Measurements from ENCODE around the gene SULT1A4. TPM values are rescaled to one million over a fixed set of nuclear protein-coding genes. Genes with fewer than 3 reads are reported as not detected.
"Not testable (repeated sequence)": the region's sequence is repeated elsewhere in the genome, so short reads cannot be mapped to it uniquely, and the experiment has no call there.

The SULT1A4 gene
- total and polyA plus RNA-seq, 2 donors, result 4.7 to 14.9 TPM

DNA sequence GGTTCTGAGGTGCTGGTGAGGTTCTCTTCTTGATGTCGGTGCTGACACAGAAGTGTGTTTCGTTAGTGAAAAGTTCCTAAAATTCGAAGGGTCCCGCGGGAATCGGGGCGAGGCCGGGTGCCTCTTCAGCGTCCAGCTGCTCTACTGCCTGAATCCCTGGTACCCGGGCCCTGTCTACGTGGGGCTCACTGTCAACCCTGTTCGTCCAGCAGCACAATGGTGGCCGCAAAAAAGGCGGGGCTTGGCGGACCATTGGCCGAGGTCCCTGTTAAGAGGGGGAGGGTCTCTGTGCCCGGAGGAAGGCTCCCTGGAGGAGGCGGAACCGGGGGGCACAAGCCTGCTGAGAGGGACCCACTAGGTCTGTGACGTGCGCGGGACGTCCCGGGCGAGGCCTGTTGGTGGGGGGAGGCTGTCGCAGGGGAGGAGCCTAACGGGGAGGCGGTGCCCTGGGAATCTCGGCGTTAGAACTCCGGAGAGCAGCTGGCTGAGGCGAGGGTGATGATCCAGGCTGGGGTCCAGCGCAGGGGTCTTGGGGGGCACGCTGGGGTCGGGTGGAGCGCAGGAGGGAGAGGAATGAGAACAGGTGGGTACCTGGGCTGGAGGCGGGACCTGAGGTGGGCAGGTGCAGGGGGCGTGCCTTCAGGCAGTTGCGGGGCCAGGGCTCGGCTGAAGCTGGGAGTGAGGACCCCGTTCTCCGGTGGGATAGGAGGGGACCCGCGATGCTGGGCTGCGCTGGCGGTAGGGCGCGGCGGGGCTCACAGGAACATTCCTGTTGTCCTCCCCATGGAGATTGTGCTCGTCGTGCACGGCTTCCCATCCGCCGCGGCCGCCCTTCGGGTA is 6.5 kb downstream of the SULT1A4 start:
- not testable (repeated sequence) for H3K4me1 ChIP-seq (ENCODE audit: control insufficient read depth in 2 of 2, insufficient read depth in 2 of 2, low read length in 2 of 2); H3K4me3 ChIP-seq (ENCODE audit: low read length in 2 of 2); H3K27ac ChIP-seq (ENCODE audit: low read depth in 1 of 2, low read length in 1 of 2); H3K27me3 ChIP-seq (ENCODE audit: control insufficient read depth in 2 of 2, insufficient read depth in 1 of 2, low read length in 1 of 2); H3K36me3 ChIP-seq (ENCODE audit: control insufficient read depth in 2 of 2, insufficient read depth in 2 of 2, low read length in 1 of 2); H3K9me3 ChIP-seq (ENCODE audit: control insufficient read depth in 2 of 2, insufficient read depth in 1 of 2, low read length in 1 of 2); DNase-seq (ENCODE audit: low read depth in 6 of 9, low spot score in 9 of 9)
- WGBS, result 0% methylated on average over 4 of the region's 57 CpGs

DNA sequence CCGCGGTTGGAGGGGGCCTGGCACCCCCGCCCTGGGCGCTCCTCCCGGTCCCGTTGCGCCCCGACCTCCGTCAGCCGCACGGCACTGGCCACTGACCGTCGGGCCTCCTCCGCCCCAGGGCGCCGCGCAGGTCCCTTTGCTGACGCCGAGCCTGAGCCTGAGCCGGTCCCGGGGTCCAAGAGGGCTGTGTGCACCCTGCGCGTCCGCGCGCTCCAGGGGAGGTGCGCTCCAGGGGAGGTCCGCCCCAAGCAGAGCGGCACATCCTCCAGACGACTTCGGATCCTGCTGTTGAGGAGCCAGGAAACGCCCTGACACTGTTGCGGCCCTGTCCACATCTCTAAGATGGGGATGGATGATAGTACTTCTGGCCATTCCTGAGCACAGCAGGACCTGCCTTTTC is 7.2 kb downstream of the SULT1A4 start:
- WGBS, result no CpG with 5 or more reads among the region's 33 CpGs
- not testable (repeated sequence) for H3K27ac ChIP-seq (ENCODE audit: low read depth in 1 of 2, low read length in 1 of 2); H3K27me3 ChIP-seq (ENCODE audit: control insufficient read depth in 2 of 2, insufficient read depth in 1 of 2, low read length in 1 of 2); H3K36me3 ChIP-seq (ENCODE audit: control insufficient read depth in 2 of 2, insufficient read depth in 2 of 2, low read length in 1 of 2); H3K4me3 ChIP-seq (ENCODE audit: low read length in 2 of 2); H3K4me1 ChIP-seq (ENCODE audit: control insufficient read depth in 2 of 2, insufficient read depth in 2 of 2, low read length in 2 of 2); DNase-seq (ENCODE audit: low read depth in 6 of 9, low spot score in 9 of 9); H3K9me3 ChIP-seq (ENCODE audit: control insufficient read depth in 2 of 2, insufficient read depth in 1 of 2, low read length in 1 of 2)

DNA sequence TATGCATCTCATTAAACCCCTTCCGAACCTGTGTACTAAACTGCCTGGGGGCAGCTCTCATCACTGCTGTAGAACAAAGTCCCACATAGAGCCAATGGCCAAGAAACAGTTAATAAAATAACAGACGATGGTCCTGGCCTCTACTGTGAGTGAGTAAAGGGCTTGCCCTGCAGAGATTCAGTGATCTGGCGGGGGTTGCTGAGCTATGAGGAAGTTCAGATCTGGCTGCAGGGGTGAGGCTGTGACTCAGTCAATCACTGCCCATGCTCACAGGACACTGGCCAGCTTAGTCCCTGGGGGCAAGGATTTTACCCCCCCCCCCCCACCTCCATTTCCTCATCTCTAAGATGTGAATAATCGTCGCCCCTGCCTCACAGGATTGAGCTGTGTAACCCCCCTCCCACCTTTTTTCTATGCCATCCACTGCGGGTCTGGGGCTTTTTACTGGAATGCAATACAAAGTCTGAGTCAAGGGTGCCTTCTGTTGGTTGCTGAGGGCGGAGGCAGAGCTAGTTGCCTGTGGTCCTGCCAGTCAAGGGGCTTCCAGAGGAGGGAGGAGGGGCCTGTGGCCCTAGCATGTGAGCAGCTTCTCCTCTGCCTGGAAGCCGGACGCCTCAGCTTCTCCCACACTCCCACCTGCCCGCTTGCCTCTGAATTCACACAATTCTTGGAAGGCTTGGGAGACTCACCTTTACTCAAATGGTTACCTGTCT is 8.1 kb downstream of the SULT1A4 start:
- H3K4me1 ChIP-seq (ENCODE audit: control insufficient read depth in 2 of 2, insufficient read depth in 2 of 2, low read length in 2 of 2); H3K36me3 ChIP-seq (ENCODE audit: control insufficient read depth in 2 of 2, insufficient read depth in 2 of 2, low read length in 1 of 2); H3K4me3 ChIP-seq (ENCODE audit: low read length in 2 of 2); H3K27me3 ChIP-seq (ENCODE audit: control insufficient read depth in 2 of 2, insufficient read depth in 1 of 2, low read length in 1 of 2); H3K9me3 ChIP-seq (ENCODE audit: control insufficient read depth in 2 of 2, insufficient read depth in 1 of 2, low read length in 1 of 2); H3K27ac ChIP-seq (ENCODE audit: low read depth in 1 of 2, low read length in 1 of 2); DNase-seq (ENCODE audit: low read depth in 6 of 9, low spot score in 9 of 9): not testable (repeated sequence)
- WGBS, result 0% methylated on average over 1 of the region's 10 CpGs

DNA sequence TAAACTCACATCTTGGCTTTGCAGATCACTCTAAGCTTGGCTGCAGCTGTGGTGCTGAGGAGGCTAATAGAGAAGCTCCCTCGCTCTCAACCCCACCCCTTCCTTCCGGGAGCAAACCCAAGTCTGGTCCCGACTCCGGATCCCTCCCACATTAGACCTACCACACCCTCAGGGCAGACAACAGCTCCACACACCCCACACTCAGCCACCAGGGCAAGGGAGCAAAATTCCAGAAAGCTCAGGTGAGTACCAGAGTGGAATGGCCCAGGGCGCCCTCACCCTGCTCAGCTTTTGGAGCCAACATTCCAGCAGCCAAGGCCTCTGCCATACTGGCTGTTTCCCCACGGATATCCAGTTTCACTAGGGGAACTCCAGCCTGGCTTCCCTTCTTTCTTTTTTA is 9.9 kb downstream of the SULT1A4 start:
- H3K27me3 ChIP-seq (ENCODE audit: control insufficient read depth in 2 of 2, insufficient read depth in 1 of 2, low read length in 1 of 2); H3K27ac ChIP-seq (ENCODE audit: low read depth in 1 of 2, low read length in 1 of 2); DNase-seq (ENCODE audit: low read depth in 6 of 9, low spot score in 9 of 9); H3K4me1 ChIP-seq (ENCODE audit: control insufficient read depth in 2 of 2, insufficient read depth in 2 of 2, low read length in 2 of 2); H3K4me3 ChIP-seq (ENCODE audit: low read length in 2 of 2); H3K36me3 ChIP-seq (ENCODE audit: control insufficient read depth in 2 of 2, insufficient read depth in 2 of 2, low read length in 1 of 2); H3K9me3 ChIP-seq (ENCODE audit: control insufficient read depth in 2 of 2, insufficient read depth in 1 of 2, low read length in 1 of 2): not testable (repeated sequence)
- 51% methylated on average over 5 of the region's 6 CpGs for WGBS

DNA sequence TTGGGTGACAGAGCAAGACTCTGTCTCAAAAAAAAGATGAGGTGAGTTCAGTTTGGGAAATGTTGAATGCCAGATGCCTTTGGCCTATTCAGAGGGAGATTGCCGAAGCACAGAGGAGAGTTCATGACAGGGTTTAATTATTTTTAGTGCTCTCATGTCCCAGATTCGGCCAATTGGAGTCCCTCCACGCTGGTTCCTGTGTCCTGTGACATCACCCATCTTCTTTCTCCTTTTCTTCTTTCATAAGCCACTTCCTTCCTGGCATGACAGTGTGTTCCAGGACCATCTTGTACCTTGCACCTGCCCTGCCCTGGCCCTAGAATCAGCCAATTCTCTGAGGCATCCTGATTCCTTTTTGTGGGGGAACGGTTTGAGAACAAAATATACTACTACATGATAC is 12.4 kb downstream of the SULT1A4 start:
- not testable (repeated sequence) for H3K9me3 ChIP-seq (ENCODE audit: control insufficient read depth in 2 of 2, insufficient read depth in 1 of 2, low read length in 1 of 2); H3K4me3 ChIP-seq (ENCODE audit: low read length in 2 of 2); H3K36me3 ChIP-seq (ENCODE audit: control insufficient read depth in 2 of 2, insufficient read depth in 2 of 2, low read length in 1 of 2); DNase-seq (ENCODE audit: low read depth in 6 of 9, low spot score in 9 of 9); H3K27me3 ChIP-seq (ENCODE audit: control insufficient read depth in 2 of 2, insufficient read depth in 1 of 2, low read length in 1 of 2); H3K4me1 ChIP-seq (ENCODE audit: control insufficient read depth in 2 of 2, insufficient read depth in 2 of 2, low read length in 2 of 2); H3K27ac ChIP-seq (ENCODE audit: low read depth in 1 of 2, low read length in 1 of 2)
- no CpG with 5 or more reads among the region's 4 CpGs for WGBS

DNA sequence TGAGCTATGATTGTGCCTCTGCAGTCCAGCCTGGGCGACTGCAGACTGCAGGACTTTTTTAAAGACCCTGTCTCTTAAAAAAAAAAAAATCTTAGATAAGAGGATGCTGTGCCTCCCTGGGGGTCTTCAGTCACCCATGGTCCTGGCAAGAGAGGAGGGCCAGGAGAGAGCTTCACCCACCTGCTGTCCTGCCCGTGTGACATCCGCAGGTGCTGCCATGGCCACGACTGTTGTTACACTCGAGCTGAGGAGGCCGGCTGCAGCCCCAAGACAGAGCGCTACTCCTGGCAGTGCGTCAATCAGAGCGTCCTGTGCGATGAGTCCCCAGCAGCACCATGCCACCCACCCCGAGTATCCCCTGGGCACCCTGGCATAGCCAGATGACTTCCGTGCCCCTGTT is 22.6 kb downstream of the SULT1A4 start:
- not testable (repeated sequence) for DNase-seq (ENCODE audit: low read depth in 6 of 9, low spot score in 9 of 9); H3K9me3 ChIP-seq (ENCODE audit: control insufficient read depth in 2 of 2, insufficient read depth in 1 of 2, low read length in 1 of 2); H3K27me3 ChIP-seq (ENCODE audit: control insufficient read depth in 2 of 2, insufficient read depth in 1 of 2, low read length in 1 of 2); H3K4me3 ChIP-seq (ENCODE audit: low read length in 2 of 2); H3K36me3 ChIP-seq (ENCODE audit: control insufficient read depth in 2 of 2, insufficient read depth in 2 of 2, low read length in 1 of 2); H3K4me1 ChIP-seq (ENCODE audit: control insufficient read depth in 2 of 2, insufficient read depth in 2 of 2, low read length in 2 of 2); H3K27ac ChIP-seq (ENCODE audit: low read depth in 1 of 2, low read length in 1 of 2)
- WGBS, result 94% methylated on average over 7 of the region's 12 CpGs

DNA sequence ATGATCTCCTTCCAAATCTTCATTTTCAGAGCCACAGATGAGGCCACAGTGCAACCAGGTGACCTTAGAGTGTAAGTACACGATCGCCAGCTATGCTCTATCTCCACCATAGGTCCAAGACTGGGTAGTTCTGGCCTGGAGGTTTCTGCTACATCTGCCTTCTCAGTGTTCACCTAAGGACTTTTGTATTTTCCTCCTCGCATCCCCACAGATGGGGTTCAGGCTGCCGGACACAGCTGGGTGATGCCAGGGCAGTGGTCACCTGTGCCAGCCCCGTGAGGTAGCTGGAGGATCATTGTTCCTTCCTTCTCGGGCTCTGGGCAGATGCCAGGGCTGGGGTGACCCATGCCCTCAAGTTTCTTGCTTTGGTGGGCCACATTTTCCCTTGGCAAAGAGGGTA is 46.6 kb downstream of the SULT1A4 start, which contains the start of gene NPIPB12:
Gene NPIPB12, minus strand, starts transcription at position 101 of the 400 bp plus-strand sequence.
- WGBS, result 98% methylated on average over 2 of the region's 6 CpGs

More for the DNA sequence above, 46.6 kb downstream of the SULT1A4 start, which contains the start of gene NPIPB12:
- not testable (repeated sequence) for DNase-seq (ENCODE audit: low read depth in 6 of 9, low spot score in 9 of 9); H3K9me3 ChIP-seq (ENCODE audit: control insufficient read depth in 2 of 2, insufficient read depth in 1 of 2, low read length in 1 of 2); H3K36me3 ChIP-seq (ENCODE audit: control insufficient read depth in 2 of 2, insufficient read depth in 2 of 2, low read length in 1 of 2); H3K27me3 ChIP-seq (ENCODE audit: control insufficient read depth in 2 of 2, insufficient read depth in 1 of 2, low read length in 1 of 2); H3K4me3 ChIP-seq (ENCODE audit: low read length in 2 of 2); H3K27ac ChIP-seq (ENCODE audit: low read depth in 1 of 2, low read length in 1 of 2); H3K4me1 ChIP-seq (ENCODE audit: control insufficient read depth in 2 of 2, insufficient read depth in 2 of 2, low read length in 2 of 2)

Other genes starting within 250 kb of the SULT1A4 start
- 0.14 TPM for gene NPIPB11, start 53.2 kb upstream of the SULT1A4 start, total RNA-seq
- gene NPIPB11, start 53.2 kb upstream of the SULT1A4 start, polyA plus RNA-seq, result 3.3 TPM
- gene BOLA2, start 5.6 kb upstream of the SULT1A4 start, total RNA-seq, result 10.6 TPM
- gene BOLA2, start 5.6 kb upstream of the SULT1A4 start, polyA plus RNA-seq, result 18.2 TPM
- 19.6 TPM for gene SLX1B, start 5.4 kb upstream of the SULT1A4 start, total RNA-seq
- gene SLX1B, start 5.4 kb upstream of the SULT1A4 start, polyA plus RNA-seq, result 19.1 TPM
- 5.2 TPM for gene NPIPB12, start 46.5 kb downstream of the SULT1A4 start, total RNA-seq
- gene NPIPB12, start 46.5 kb downstream of the SULT1A4 start, polyA plus RNA-seq, result 134 TPM
- 48.7 TPM for gene SPN, start 203.3 kb downstream of the SULT1A4 start, total RNA-seq
- 49.3 TPM for gene SPN, start 203.3 kb downstream of the SULT1A4 start, polyA plus RNA-seq
- gene QPRT, start 219.3 kb downstream of the SULT1A4 start, total RNA-seq, result 16.9 TPM
- gene QPRT, start 219.3 kb downstream of the SULT1A4 start, polyA plus RNA-seq, result 8.6 TPM

All from thymus (tissue), 11 donors.